HUES64 (cell line): ENCODE data around the gene UBE2V1. TPM values are rescaled to one million over a fixed set of nuclear protein-coding genes. Genes with fewer than 3 reads are reported as not detected.
"Not testable (repeated sequence)": the region's sequence is repeated elsewhere in the genome, so short reads cannot be mapped to it uniquely, and the experiment has no call there.

ENCODE experiments used
- H3K27ac ChIP-seq: 2 replicates; pipeline ENCODE4 v1.7.0; 2013; ENCODE audit warnings: low read depth, low read length, inconsistent platforms
- H3K27me3 ChIP-seq: 2 replicates; pipeline ENCODE4 v1.6.1; 2013; ENCODE audit warnings: mild to moderate bottlenecking, low read length; ENCODE audit not compliant: insufficient read depth
- H3K36me3 ChIP-seq: 2 replicates; pipeline ENCODE4 v1.6.1; 2013; ENCODE audit warnings: mild to moderate bottlenecking, low read length; ENCODE audit not compliant: insufficient read depth
- H3K4me1 ChIP-seq: 2 replicates; pipeline ENCODE4 v1.6.1; 2013; ENCODE audit warnings: mild to moderate bottlenecking, low read length, moderate library complexity; ENCODE audit not compliant: insufficient read depth
- H3K4me3 ChIP-seq: 2 replicates; pipeline ENCODE4 v1.5.1; 2013; ENCODE audit warnings: mild to moderate bottlenecking, low read length, moderate library complexity
- H3K9ac ChIP-seq: 2 replicates; pipeline ENCODE4 v1.6.1; 2013; ENCODE audit warnings: mild to moderate bottlenecking, low read depth, low read length
- H3K9me3 ChIP-seq: 2 replicates; pipeline ENCODE4 v1.6.1; 2013; ENCODE audit warnings: low read depth, low read length; ENCODE audit not compliant: insufficient read depth
- WGBS: fragments of 150-250, 120-280 bp; methylation state at CpG from one replicate; pipeline ENCODE4 v1.1.7; 2013; ENCODE audit warnings: missing lambda C conversion rate; 5-methylcytosine and 5-hydroxymethylcytosine counted together
- polyA plus RNA-seq, 2 experiments: library from polyadenylated mRNA; stranded (reverse); fragments of 50-300 nt; gene quantifications; one replicate each; pipeline ENCODE4 v1.2.3, GENCODE V29; 2013

Gene UBE2V1
- polyA plus RNA-seq (2013, experiment 1 of 2), result 138 TPM
- 169 TPM for polyA plus RNA-seq (2013, experiment 2 of 2)

- H3K4me3 ChIP-seq, result peak within 1 kb of the TSS; percentile 93
- no peaks in the 10 kb centered on the region for H3K9me3 ChIP-seq
- H3K27me3 ChIP-seq, result no peaks in the 10 kb centered on the region
- peaks cover 17% of the 10 kb centered on the region; the same call in 1 of the 2 replicates for H3K4me1 ChIP-seq
- under 1% methylated on average over 70 of the region's 70 CpGs for WGBS
- peaks cover 6% of the 10 kb centered on the region; the same call in 1 of the 2 replicates for H3K36me3 ChIP-seq
- peak within 1 kb of the TSS; percentile 76 for H3K27ac ChIP-seq
- peak within 1 kb of the TSS; percentile 89 for H3K9ac ChIP-seq
Observed at GRCh38 chr20:50112512-50113419, at the start of gene UBE2V1. Gene UBE2V1 (minus strand): TSS chr20:50113150. CDS start chr20:50113128, 22 bp downstream.

- not testable (repeated sequence) for H3K27ac ChIP-seq, H3K4me3 ChIP-seq, H3K9ac ChIP-seq, H3K27me3 ChIP-seq, H3K36me3 ChIP-seq, H3K9me3 ChIP-seq
- H3K4me1 ChIP-seq, result peaks cover 20% of the 10 kb centered on the region
- WGBS, result 82% methylated on average over 6 of the region's 7 CpGs
Observed at GRCh38 chr20:50161494-50161893, 48.5 kb upstream of the UBE2V1 start.

GRCh38 chr20:50153500-50154377, 40.8 kb upstream of the UBE2V1 start, which contains the start of gene PEDS1:
Gene PEDS1 (minus strand): TSS chr20:50153723. CDS start chr20:50153637, 86 bp downstream.
- H3K4me1 ChIP-seq, result peaks cover 10% of the 10 kb centered on the region; the same call in 1 of the 2 replicates
- peaks cover under 1% of the 10 kb centered on the region; the same call in 1 of the 2 replicates for H3K36me3 ChIP-seq
- peak within 1 kb of the TSS; percentile 81 for H3K9ac ChIP-seq
- peak within 1 kb of the TSS; percentile 54 for H3K27ac ChIP-seq
- no peaks in the 10 kb centered on the region for H3K9me3 ChIP-seq
- WGBS, result 6% methylated on average over 99 of the region's 99 CpGs
- H3K27me3 ChIP-seq, result no peaks in the 10 kb centered on the region; the same call in 1 of the 2 replicates
- peak within 1 kb of the TSS; percentile 90 for H3K4me3 ChIP-seq

GRCh38 chr20:50153153-50153499, 40.2 kb upstream of the UBE2V1 start:
- Histone ChIP-seq H3K27me3 (no peaks in the 10 kb centered on the region; the same call in 1 of the 2 replicates), H3K4me3 (peak overlapping the region; percentile 90), H3K4me1 (peaks cover 10% of the 10 kb centered on the region; the same call in 1 of the 2 replicates), H3K36me3 (peaks cover 7% of the 10 kb centered on the region; the same call in 1 of the 2 replicates), H3K9me3 (no peaks in the 10 kb centered on the region), H3K27ac (peak overlapping the region; percentile 50), H3K9ac (peak overlapping the region; percentile 81)
- WGBS, result 1% methylated on average over 18 of the region's 18 CpGs

GRCh38 chr20:50152394-50153152, 39.6 kb upstream of the UBE2V1 start:
- Histone ChIP-seq H3K27ac (peak overlapping the region; percentile 8), H3K36me3 (peaks cover 9% of the 10 kb centered on the region; the same call in 1 of the 2 replicates)
- 42% methylated on average over 4 of the region's 4 CpGs for WGBS

GRCh38 chr20:50151034-50151743, 38.2 kb upstream of the UBE2V1 start:
- WGBS, result 90% methylated on average over 10 of the region's 10 CpGs
- no peak overlapping the region for H3K27ac ChIP-seq
- peaks cover 9% of the 10 kb centered on the region; the same call in 1 of the 2 replicates for H3K36me3 ChIP-seq
- H3K4me1 ChIP-seq, result peaks cover 22% of the 10 kb centered on the region
- no peak overlapping the region for H3K4me3 ChIP-seq
- H3K9me3 ChIP-seq, result no peaks in the 10 kb centered on the region
- H3K27me3 ChIP-seq, result no peaks in the 10 kb centered on the region; the same call in 1 of the 2 replicates
- H3K9ac ChIP-seq, result no peak overlapping the region

More at GRCh38 chr20:50152394-50153152, 39.6 kb upstream of the UBE2V1 start:
- Histone ChIP-seq H3K9ac (peak overlapping the region; percentile 81), H3K4me1 (peaks cover 10% of the 10 kb centered on the region; the same call in 1 of the 2 replicates), H3K27me3 (no peaks in the 10 kb centered on the region; the same call in 1 of the 2 replicates), H3K9me3 (no peaks in the 10 kb centered on the region), H3K4me3 (peak overlapping the region; percentile 90)

- H3K4me3 ChIP-seq, result no peak overlapping the region
- no peak overlapping the region for H3K27ac ChIP-seq
- no peak overlapping the region for H3K9ac ChIP-seq
- peaks cover 9% of the 10 kb centered on the region; the same call in 1 of the 2 replicates for H3K36me3 ChIP-seq
- H3K4me1 ChIP-seq, result peaks cover 22% of the 10 kb centered on the region
- H3K9me3 ChIP-seq, result no peaks in the 10 kb centered on the region
- H3K27me3 ChIP-seq, result no peaks in the 10 kb centered on the region; the same call in 1 of the 2 replicates
- WGBS, result 94% methylated on average over 16 of the region's 16 CpGs
Observed at GRCh38 chr20:50149481-50150254, 36.7 kb upstream of the UBE2V1 start.

- Histone ChIP-seq H3K4me3 (no peak overlapping the region), H3K27me3 (no peaks in the 10 kb centered on the region), H3K9me3 (no peaks in the 10 kb centered on the region), H3K27ac (peak overlapping the region; percentile 56; the same call in 1 of the 2 replicates), H3K9ac (no peak overlapping the region), H3K4me1 (peaks cover 20% of the 10 kb centered on the region), H3K36me3 (peaks cover 21% of the 10 kb centered on the region)
- WGBS, result 64% methylated on average over 17 of the region's 17 CpGs
Observed at GRCh38 chr20:50146732-50147662, 34.0 kb upstream of the UBE2V1 start.
